Measurements from ENCODE around the gene RXYLT1.

Gene RXYLT1

DNA sequence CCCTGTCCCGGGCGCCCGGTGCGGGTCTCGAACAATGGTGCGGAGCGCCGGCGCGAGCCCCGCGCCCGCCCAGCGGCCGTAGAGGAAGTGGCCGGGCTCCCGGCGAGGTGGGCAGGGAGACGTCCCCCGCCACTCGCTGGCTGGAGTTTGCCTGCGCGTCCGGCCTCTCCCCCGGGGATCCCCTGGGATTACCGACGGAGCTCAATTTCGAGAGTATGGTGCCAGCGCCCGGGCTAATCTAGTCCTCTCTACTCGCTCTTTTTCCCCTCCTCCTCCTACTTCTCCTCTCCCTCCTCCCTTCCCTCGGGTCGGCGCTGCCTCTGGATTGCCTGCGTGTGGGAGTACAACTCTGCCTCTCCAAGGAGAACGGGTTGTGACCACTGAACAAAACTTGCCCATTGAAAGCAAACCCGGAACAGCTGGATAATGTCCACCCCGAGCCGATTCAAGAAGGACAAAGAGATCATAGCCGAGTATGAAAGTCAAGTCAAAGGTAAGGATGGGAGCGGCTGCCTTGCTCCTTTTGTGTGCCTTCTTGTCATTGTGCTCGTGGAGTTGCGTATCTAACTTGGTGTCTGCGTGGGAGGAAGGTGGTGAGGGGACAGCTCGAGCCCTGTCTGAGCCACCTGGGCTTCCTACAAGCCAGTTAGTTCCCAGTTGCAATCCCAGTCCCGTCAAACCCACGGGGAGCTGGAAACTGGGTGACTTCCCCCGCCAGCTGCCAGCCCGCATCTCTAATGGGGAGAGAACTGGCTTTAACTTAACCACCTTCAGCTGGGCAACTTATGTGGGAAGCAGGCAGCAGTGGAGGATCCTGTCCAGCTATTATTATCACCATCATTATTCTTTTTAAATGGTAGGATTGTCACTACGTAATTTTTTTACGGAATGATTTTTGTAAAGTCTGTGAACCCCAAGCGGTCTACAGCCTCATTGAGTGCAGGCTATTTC lies 65.0 kb downstream of the RXYLT1 start, which contains the start of gene SRGAP1:
SRGAP1 (plus strand) TSS at position 310 of the 951 bp plus-strand sequence; CDS start at position 427, 117 bp downstream.
- DNase-seq: peak; percentile 45

DNA sequence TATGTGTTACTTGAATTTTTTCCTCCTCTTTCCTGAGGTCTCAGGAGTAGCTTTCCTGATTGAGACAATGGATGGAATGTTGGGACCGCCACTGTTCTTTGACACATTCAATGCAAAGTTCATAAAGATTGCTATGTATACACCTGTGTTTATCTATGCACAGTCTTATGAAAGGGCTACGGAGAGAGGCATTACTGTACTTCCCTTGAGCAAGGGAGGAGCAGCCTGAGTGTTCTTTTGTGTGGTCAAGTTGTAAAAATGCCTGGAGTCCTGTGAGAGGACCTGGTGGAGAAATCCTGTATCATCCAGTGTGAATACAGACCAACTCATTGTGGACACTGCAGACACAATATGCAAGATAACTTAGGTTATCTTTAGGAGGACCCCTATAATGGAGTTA lies 66.0 kb downstream of the RXYLT1 start:
- no peak for DNase-seq

DNA sequence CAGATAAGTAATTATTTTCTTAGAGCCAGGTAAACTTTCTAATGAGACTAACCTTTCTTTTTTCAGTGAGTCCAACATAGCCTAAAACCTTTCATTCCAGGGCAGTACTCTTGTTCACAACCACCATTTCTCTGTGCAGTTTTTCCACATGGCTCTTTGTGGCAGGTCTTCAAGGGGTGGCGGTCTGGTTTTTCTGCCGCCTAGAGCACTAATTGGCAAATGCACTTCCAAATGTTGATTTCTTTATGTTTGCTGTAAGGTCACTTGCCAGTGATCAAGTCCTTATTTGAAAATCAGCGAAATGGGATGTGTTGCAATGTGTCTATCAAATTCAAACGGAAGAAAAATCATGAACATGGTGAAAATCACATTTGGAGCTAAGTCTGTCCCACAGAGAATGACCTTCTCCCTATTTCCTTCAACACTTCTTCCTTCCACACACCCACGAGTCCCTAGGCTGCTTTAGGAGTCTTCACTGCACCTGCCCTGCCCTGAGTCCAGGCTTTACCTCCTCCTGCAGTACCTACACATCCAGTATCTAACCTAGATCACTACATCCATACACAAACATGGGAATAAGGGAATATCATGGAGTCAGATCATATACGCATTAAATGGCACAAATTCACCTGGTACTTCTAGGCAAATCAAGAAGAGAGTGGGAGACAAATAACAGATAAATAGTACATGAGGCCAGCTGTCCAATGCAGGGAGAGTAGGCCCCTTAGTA lies 66.7 kb downstream of the RXYLT1 start:
- no peak for DNase-seq

DNA sequence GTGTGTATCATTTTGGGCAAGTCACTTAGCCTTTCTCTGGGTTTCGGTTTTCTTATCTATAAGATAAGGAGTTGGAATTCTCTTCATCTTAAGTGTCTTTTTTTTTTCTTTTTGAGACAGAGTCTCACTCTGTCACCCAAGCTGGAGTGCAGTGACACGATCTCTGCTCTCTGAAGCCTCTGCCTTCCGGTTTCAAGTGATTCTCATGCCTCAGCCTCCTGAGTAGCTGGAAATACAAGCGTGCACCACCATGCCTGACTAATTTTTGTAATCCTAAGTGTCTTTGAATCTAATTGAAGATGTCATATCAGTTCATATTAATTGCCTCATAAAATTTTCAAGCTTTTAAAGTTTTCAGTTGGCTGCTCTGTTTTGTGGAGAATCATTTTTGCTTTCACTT lies 68.7 kb downstream of the RXYLT1 start:
- no peak for DNase-seq

GRCh38 chr12:63849106-63849620 lies 69.5 kb downstream of the RXYLT1 start:
- no peak for DNase-seq

DNA sequence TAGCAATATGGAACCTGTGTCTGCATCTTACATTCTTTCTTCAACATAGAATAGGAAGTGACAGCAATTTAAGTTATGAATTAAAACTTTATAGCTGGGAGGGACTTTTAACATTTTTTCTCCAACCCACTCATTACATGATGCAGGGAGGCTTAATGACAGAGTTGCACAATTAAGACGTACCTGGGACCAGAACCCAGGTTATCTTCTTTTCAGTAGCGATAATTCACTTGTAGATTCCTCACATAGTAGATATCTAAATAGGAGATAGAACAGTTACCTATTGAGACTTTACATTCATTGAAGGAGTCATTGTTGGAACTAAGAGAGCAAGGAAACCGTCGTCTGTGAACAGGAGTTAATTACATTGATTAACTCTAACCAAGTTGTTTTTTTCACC lies 69.9 kb downstream of the RXYLT1 start:
- no peak for DNase-seq

GRCh38 chr12:63853978-63854377 lies 74.3 kb downstream of the RXYLT1 start:
- no peak for DNase-seq

DNA sequence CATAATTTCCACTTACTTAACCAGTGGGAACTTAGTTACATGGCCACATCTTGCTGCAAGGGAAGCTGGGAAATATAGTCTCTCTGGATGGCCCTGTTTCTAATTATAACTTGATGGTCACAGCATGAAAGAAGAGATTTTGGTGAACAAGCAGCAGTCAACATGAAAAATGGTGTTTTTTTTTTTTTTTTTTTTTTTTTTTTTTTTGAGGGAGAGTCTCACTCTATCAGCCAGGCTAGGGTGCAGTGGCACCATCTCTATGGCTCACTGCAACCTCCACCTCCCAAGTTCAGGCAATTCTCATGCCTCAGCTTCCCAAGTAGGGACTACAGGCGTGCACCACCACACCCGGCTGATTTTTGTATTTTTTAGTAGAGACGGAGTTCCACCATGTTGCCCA lies 75.6 kb downstream of the RXYLT1 start:
- DNase-seq: no peak

DNA sequence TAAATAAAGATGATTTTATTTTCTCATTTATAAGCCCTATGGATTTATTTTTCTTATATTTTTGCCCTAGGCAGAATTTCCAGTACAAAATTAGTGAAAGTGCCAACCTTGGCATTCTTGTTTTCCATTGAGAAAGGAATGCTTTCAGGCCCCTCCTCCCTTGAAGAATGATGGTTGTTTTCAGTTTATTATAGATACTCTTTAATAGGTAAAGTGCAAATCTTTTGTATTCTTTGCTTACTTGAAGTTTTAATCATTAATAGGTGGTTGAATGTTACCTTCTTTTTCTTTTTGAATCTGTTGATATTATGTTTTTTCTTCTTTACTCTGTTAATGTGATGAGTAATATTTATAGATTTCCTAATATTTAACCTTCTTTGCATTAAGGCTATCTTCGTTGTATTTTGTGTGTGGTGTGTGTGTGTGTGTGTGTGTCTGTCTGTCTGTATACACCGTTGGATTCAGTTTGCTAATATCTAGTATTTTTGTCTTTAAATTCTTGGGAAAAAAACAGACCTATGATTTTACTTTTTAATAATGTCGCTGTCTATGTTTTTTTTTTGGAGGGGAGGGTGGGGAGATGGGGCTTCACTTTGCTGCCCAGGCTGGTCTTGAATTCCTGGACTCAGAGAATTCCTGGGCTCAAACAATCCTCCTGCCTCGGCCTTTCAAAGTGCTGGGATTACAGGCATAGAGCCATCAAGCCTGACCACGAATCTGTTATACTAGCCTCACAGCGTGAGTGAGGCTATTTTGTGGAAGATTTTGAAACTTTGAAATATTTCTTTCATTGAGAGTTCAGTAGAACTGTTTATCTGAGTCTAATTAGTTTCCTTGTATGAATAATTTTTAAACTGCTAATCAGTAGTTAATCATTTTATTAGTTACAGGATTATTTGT lies 78.3 kb downstream of the RXYLT1 start:
- DNase-seq: no peak
